Sciatic nerve (tissue), 2 donors: ENCODE measurements around the gene PIAS4. TPM values are rescaled to one million over a fixed set of nuclear protein-coding genes. Genes with fewer than 3 reads are reported as not detected.

Experiments
- ATAC-seq: fragments of 200-7000 bp; cut with Tn5 transposase; one replicate; pipeline ENCODE4 v1.9.1; 2020; ENCODE audit warnings: mild to moderate bottlenecking, moderate library complexity
- DNase-seq: peaks from one replicate; pipeline ENCODE4 v3.0.0-alpha.2; 2020; ENCODE audit warnings: low spot score
- intact Hi-C: fragments of 100-400 bp; cut with DNase I; formaldehyde crosslinking; loops from one replicate; pipeline ENCODE4 v1.14.2; 2022
- total RNA-seq: library from RNA; stranded (reverse); fragmentation: NEBNext Ultra II Directional; extraction: Animal tissue kit (Norgen Biotek cat#: 25700); gene quantifications from one replicate; pipeline ENCODE4 v1.2.1, GENCODE V29; 2021
- donor health status: DM: no; HTN: no; CAD: no.
- donor health status: DM: no; HTN: no; CAD: no.

The PIAS4 gene
- total RNA-seq, 1 donor from 2014 or later = 33.4 TPM

- intact Hi-C loops = no loop called here
- DNase-seq = no peak
- no peak for ATAC-seq
Measured at GRCh38 chr19:4046946-4047683, 39.6 kb downstream of the PIAS4 start.

- intact Hi-C loops = no loop called here
- ATAC-seq = no peak
- DNase-seq = peak; percentile 53
Measured at GRCh38 chr19:4049432-4049831, 41.9 kb downstream of the PIAS4 start.

DNA sequence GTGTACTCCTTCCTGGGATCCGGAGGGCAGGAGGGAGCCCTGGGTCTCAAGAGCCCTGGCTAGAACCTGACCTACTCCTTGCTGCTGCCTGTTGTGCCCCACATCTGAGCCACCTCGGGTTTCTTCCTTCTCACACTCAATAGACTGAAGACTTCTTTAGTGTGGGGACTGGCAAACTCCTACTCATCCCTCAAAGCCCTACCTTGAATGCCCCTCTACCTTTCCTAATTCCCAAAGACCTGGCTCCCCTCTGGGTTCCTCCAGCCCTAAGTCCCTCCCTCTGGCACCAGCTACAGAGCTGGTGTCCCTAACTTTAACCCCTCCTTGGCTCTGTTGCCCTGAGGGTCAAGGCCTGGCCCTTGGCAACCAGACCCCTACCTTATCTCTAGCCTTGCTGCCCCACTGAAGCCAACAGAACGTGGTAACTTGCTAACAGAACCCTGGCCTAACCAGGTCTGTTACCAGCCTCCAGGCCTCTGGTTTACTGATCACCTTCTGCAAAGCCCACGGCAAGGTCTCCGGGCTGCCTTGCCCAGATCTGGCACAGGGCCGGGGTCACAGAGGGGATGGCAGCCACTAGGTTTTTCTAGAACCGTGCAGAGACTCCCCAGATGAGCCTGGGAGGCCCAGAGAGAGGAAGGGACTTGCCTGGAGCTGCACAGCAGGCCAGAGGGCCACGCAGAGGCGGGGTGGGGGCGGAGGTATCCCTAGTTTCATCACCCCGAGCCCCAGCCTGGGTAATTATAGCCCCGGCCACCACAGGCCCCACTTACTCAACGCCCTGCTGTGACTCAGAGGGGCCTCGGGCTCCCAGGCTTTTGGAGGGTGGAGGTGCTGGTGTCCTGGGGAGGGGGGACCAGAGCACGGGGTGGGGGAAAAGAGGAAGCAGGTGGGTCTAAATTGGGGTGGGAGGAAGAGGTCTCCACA lies 43.9 kb downstream of the PIAS4 start:
- intact Hi-C loops = loop anchor here (5.0 kb wide), 1 partner anchor 39 kb away; no protein-coding TSS in a partner anchor
- DNase-seq = peak; percentile 63

DNA sequence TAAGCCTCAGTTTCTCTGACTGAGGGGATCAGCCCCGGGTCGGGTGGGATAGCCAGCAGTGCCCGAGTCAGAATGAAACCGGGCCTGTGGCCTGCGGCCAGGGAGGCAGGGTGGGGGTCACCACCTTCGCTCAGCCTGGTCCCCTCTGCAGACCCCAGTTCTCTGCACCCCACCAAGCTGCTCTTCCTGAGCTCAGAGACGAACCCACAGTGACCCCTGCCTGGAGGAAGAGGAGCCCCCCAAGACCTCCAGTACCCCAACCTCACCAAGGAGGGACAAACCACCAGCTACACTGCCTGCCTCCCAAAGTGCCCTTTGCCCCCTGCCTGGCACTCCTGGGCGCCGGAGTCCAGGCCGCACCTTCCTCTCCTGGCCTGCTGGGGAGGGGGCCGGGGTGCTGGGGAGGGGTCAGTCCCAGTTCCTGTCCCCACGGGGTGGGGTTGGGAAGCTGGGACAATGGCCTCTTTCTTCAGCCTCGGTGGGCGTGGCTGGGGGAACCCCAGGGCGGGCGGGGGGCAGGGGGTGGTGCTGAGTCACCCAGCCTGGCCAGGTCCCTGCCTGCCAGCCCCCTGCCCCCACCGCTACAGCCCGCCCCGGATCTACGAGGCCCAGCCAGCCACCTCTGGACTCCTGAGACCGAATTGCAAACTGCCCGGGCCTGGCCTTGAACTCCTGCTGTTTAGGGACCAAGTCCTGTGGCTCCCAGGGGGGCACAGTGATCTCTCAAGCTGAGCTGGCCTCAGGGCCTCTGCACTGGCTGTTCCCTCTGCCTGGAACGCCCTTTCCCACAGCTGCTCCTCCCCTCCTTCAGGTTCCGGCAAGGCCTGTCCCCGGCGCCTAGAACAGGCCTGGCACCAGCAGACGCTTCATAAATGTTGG lies 44.8 kb downstream of the PIAS4 start:
- ATAC-seq (peak; percentile 70), DNase-seq (peak; percentile 83)
- intact Hi-C loops = loop anchor here (5.0 kb wide), 1 partner anchor 40 kb away; no protein-coding TSS in a partner anchor

More for the DNA sequence above, 43.9 kb downstream of the PIAS4 start:
- peak; percentile 6 for ATAC-seq

DNA sequence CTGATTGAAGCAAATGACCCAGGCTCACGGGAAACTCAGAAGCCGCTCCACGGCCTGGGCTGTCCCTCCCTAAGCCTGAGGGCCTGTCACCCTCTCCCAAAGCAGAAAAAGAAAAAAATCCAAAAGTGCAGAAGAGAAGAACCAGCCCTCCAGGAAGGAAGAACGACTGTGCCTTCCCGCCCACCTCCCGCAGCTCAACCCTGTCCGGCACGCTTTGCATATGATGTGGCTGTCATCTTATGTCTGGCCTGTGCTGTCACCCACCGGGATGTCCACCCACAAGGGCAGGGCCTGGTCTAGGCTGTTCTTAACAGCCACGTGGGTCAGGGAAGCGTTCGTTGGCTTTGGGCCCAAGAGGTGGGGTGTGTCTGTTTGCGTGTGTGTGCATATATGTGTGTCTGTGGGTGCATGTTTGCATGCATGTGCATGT lies 45.5 kb downstream of the PIAS4 start:
- intact Hi-C loops = loop anchor here (5.0 kb wide), 1 partner anchor 41 kb away; no protein-coding TSS in a partner anchor
- no peak for ATAC-seq
- peak; percentile 60 for DNase-seq

DNA sequence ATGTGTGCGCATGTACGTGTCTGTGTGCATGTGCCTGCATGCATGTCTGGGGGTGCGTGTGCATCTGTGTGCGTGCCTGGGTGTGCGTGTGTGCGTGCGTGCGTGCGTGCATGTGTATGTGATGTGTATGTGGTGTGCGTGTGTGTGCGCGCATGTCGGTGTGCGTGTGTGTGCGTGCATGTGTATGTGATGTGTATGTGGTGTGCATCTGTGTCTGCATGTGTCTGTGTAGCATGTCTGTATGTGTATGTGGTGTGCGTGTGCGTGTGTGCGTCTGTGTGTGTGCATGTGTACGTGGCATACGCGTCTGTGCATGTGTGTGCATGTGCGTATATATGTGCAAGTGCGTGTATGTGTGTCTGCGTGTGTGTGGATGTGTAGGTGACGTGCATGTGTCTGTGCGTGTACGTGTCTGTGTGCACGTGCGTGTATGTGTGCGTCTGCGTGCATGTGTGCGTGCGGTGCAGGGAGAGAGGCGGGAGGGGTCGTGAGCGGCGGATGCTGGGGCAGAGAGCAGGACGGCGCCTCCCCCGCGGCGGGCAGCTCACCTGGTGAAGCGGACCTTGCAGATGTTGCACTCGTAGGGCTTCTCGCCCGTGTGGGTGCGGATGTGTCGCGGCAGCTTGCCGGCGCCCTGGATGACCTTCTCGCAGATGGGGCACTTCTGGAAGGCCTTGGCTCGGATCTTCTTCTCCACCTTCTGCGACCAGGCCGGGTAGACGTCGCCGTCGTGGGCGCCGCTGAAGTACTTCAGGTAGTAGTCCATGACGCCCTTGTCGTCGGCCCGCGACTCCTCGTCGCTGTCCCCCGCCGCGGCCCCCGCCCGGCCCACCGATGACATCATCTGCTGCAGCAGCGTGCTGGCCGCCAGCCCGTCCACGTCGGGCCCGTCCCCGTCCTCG lies 46.1 kb downstream of the PIAS4 start:
- ATAC-seq (no peak), DNase-seq (no peak)
- intact Hi-C loops = loop anchor here (5.0 kb wide), 1 partner anchor 41 kb away; no protein-coding TSS in a partner anchor

- ATAC-seq (no peak), DNase-seq (no peak)
- intact Hi-C loops = loop anchor here (5.0 kb wide), 1 partner anchor 42 kb away; no protein-coding TSS in a partner anchor
Measured at GRCh38 chr19:4054441-4055208, 47.1 kb downstream of the PIAS4 start.

- intact Hi-C loops = no loop called here
- no peak for ATAC-seq
- no peak for DNase-seq
Measured at GRCh38 chr19:4055209-4055552, 47.6 kb downstream of the PIAS4 start.

- intact Hi-C loops = no loop called here
Measured at GRCh38 chr19:4057931-4058692, 50.6 kb downstream of the PIAS4 start.

GRCh38 chr19:4058693-4059452 lies 51.3 kb downstream of the PIAS4 start:
- DNase-seq (no peak), ATAC-seq (peak; percentile 34)
- intact Hi-C loops = no loop called here

More at GRCh38 chr19:4057931-4058692, 50.6 kb downstream of the PIAS4 start:
- DNase-seq (peak; percentile 90), ATAC-seq (peak; percentile 76)

DNA sequence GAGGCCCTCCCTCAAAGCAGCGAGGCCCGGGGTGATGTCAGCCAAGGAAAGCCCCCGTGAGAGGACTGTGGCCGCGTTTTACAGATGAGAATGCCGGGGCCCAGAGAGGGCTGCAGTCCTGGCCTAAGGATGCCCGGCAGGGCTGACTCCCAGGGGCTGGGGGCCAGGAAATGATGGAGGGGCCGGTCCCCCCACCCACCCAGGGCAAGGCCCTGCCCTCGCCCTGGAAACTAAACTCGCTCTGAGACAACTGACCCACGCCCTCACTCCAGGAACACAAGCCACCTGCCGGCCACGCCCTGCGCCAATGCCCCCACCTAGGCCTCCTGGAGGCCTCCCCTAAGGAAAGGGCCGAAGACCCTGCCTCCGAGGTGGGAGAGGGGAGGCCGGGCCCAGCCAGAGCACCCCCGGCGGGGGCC lies 51.9 kb downstream of the PIAS4 start:
- ATAC-seq (no peak), DNase-seq (no peak)
- intact Hi-C loops = no loop called here

GRCh38 chr19:4059891-4060620 lies 52.5 kb downstream of the PIAS4 start:
- DNase-seq (peak; percentile 85), ATAC-seq (peak; percentile 35)
- intact Hi-C loops = no loop called here

DNA sequence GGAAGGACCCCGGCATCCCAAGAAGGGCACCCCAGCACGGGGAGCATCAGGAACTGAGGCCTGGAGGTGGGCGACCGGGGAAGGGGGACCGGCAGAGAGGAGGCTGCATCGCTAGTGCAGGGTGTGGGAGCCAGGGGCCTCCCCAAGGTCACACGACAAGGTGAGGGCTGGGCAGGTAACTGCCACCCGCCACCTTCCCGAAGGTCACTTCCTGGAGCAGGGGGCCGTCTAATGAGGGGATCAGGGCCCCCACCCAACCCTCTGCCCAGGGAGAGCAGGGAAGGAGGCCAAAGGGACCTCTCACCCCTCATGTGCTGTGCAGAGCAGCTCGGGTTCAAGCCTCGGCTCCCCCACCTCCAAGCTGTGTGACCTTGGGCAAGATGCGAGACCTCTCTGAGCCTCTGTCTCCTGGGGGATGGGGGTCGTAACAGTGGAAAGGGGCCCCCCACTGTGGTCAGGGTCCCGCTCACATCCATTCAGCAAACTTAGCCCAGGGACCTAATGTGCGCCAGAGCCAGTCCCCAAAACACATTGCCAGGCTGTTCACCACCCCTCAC lies 53.2 kb downstream of the PIAS4 start:
- ATAC-seq (no peak), DNase-seq (no peak)
- intact Hi-C loops = no loop called here

DNA sequence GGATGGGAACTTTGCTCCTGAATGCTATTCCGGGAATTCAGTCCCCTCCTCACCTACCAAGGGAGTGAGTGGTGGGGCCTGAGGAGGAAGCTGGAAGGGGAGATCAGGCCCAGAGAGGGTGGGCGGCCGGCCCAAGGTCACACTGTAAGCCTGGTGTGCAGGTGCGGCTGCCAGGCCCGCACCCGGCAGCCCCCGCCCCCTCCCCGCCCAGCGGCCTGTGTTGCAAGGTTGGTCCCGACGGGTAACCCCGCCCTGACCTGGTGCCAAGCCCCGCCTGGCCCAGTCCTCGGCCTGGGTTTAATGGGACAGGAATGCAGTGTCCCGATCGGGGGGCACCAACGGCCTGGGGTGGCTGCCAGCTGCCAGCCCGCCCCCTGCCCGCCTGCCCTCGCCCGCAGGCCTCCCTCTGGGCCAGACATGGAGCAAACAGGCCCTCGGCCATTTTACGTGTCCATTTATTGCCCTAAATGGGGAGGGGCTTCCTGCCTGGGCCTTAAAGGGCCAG lies 53.7 kb downstream of the PIAS4 start:
- DNase-seq (peak; percentile 86), ATAC-seq (peak; percentile 16)
- intact Hi-C loops = no loop called here
